Measurements from ENCODE around the gene LTV1.
A peak's percentile ranks its signal among the peaks of the same experiment; 100 is the strongest.
"Not testable (repeated sequence)": the region's sequence is repeated elsewhere in the genome, so short reads cannot be mapped to it uniquely, and the experiment has no call there.

Gene LTV1

GRCh38 chr6:143842902-143843676 lies at the start of gene LTV1:
TSS of gene LTV1 (plus strand) at chr6:143843338. CDS start at chr6:143843478, 140 bp downstream.
- peak; percentile 92 for DNase-seq (ENCODE audit: low read depth)

GRCh38 chr6:143796551-143796950 lies 46.6 kb upstream of the LTV1 start:
- not testable (repeated sequence) for DNase-seq (ENCODE audit: low read depth)

GRCh38 chr6:143798487-143798886 lies 44.7 kb upstream of the LTV1 start:
- not testable (repeated sequence) for DNase-seq (ENCODE audit: low read depth)

GRCh38 chr6:143802833-143803565 lies 40.1 kb upstream of the LTV1 start:
- DNase-seq (ENCODE audit: low read depth) = no peak

GRCh38 chr6:143803769-143804568 lies 39.2 kb upstream of the LTV1 start:
- DNase-seq (ENCODE audit: low read depth) = no peak

GRCh38 chr6:143804835-143805239 lies 38.3 kb upstream of the LTV1 start:
- no peak for DNase-seq (ENCODE audit: low read depth)

- no peak for DNase-seq (ENCODE audit: low read depth)
Observed at GRCh38 chr6:143806282-143807102, 36.6 kb upstream of the LTV1 start.

GRCh38 chr6:143807103-143807772 lies 35.9 kb upstream of the LTV1 start:
- no peak for DNase-seq (ENCODE audit: low read depth)

- no peak for DNase-seq (ENCODE audit: low read depth)
Observed at GRCh38 chr6:143810745-143811144, 32.4 kb upstream of the LTV1 start.

GRCh38 chr6:143811501-143812157 lies 31.5 kb upstream of the LTV1 start:
- no peak for DNase-seq (ENCODE audit: low read depth)

- no peak for DNase-seq (ENCODE audit: low read depth)
Observed at GRCh38 chr6:143817621-143818020, 25.5 kb upstream of the LTV1 start.

- no peak for DNase-seq (ENCODE audit: low read depth)
Observed at GRCh38 chr6:143821359-143821758, 21.8 kb upstream of the LTV1 start.

GRCh38 chr6:143822584-143823024 lies 20.5 kb upstream of the LTV1 start:
- no peak for DNase-seq (ENCODE audit: low read depth)

GRCh38 chr6:143823548-143823947 lies 19.6 kb upstream of the LTV1 start:
- DNase-seq (ENCODE audit: low read depth) = no peak

- DNase-seq (ENCODE audit: low read depth) = no peak
Observed at GRCh38 chr6:143828572-143828971, 14.6 kb upstream of the LTV1 start.

GRCh38 chr6:143836150-143836549 lies 7.0 kb upstream of the LTV1 start:
- DNase-seq (ENCODE audit: low read depth) = no peak

- no peak for DNase-seq (ENCODE audit: low read depth)
Observed at GRCh38 chr6:143838395-143838794, 4.7 kb upstream of the LTV1 start.

- DNase-seq (ENCODE audit: low read depth) = no peak
Observed at GRCh38 chr6:143839196-143839595, 3.9 kb upstream of the LTV1 start.

GRCh38 chr6:143840595-143841265 lies 2.4 kb upstream of the LTV1 start:
- DNase-seq (ENCODE audit: low read depth) = no peak

GRCh38 chr6:143842461-143842901 lies 657 bp upstream of the LTV1 start:
- no peak for DNase-seq (ENCODE audit: low read depth)

Measured in GM04504 (cell line).